ENCODE results near the gene EPHA8.

EPHA8 gene

GRCh38 chr1:22562584-22563583 is at the start of gene EPHA8:
Gene EPHA8 (plus strand): TSS chr1:22563489. CDS start chr1:22563636, 147 bp downstream.
- H3K4me1 ChIP-seq (ENCODE audit: control insufficient read depth, insufficient read depth, low read length) = peaks cover 15% of the 10 kb centered on the region; the same call in 1 of the 2 replicates
- H3K27me3 ChIP-seq (ENCODE audit: control insufficient read depth, insufficient read depth, low read length) = peaks cover 69% of the 10 kb centered on the region
- peak within 1 kb of the TSS; percentile 58 for H3K4me3 ChIP-seq (ENCODE audit: low read depth, low read length)
- H3K36me3 ChIP-seq (ENCODE audit: control insufficient read depth, insufficient read depth, low read length) = no peaks in the 10 kb centered on the region
- no peaks in the 10 kb centered on the region for H3K9me3 ChIP-seq (ENCODE audit: control insufficient read depth, insufficient read depth, low read depth, low read length)
- H3K27ac ChIP-seq (ENCODE audit: low read depth, low read length) = no peak within 1 kb of the TSS
- H3K9ac ChIP-seq (ENCODE audit: low read length) = peak within 1 kb of the TSS; percentile 10

- H3K4me1 ChIP-seq (ENCODE audit: control insufficient read depth, insufficient read depth, low read length) = no peaks in the 10 kb centered on the region
- no peaks in the 10 kb centered on the region for H3K9me3 ChIP-seq (ENCODE audit: control insufficient read depth, insufficient read depth, low read depth, low read length)
- no peak overlapping the region for H3K9ac ChIP-seq (ENCODE audit: low read length)
- peaks cover 91% of the 10 kb centered on the region for H3K36me3 ChIP-seq (ENCODE audit: control insufficient read depth, insufficient read depth, low read length)
- no peak overlapping the region for H3K4me3 ChIP-seq (ENCODE audit: low read depth, low read length)
- H3K27me3 ChIP-seq (ENCODE audit: control insufficient read depth, insufficient read depth, low read length) = no peaks in the 10 kb centered on the region
- H3K27ac ChIP-seq (ENCODE audit: low read depth, low read length) = no peak overlapping the region
These were observed 46.2 kb upstream of the EPHA8 start for GRCh38 chr1:22516906-22517571.

GRCh38 chr1:22517956-22518355 is 45.3 kb upstream of the EPHA8 start:
- Histone ChIP-seq H3K9ac (ENCODE audit: low read length) (no peak overlapping the region), H3K9me3 (ENCODE audit: control insufficient read depth, insufficient read depth, low read depth, low read length) (no peaks in the 10 kb centered on the region), H3K4me1 (ENCODE audit: control insufficient read depth, insufficient read depth, low read length) (no peaks in the 10 kb centered on the region), H3K27me3 (ENCODE audit: control insufficient read depth, insufficient read depth, low read length) (no peaks in the 10 kb centered on the region), H3K4me3 (ENCODE audit: low read depth, low read length) (no peak overlapping the region), H3K36me3 (ENCODE audit: control insufficient read depth, insufficient read depth, low read length) (peaks cover 88% of the 10 kb centered on the region), H3K27ac (ENCODE audit: low read depth, low read length) (no peak overlapping the region)

- no peak overlapping the region for H3K27ac ChIP-seq (ENCODE audit: low read depth, low read length)
- H3K4me3 ChIP-seq (ENCODE audit: low read depth, low read length) = no peak overlapping the region
- H3K27me3 ChIP-seq (ENCODE audit: control insufficient read depth, insufficient read depth, low read length) = no peaks in the 10 kb centered on the region
- H3K9ac ChIP-seq (ENCODE audit: low read length) = no peak overlapping the region
- no peaks in the 10 kb centered on the region for H3K9me3 ChIP-seq (ENCODE audit: control insufficient read depth, insufficient read depth, low read depth, low read length)
- peaks cover 87% of the 10 kb centered on the region for H3K36me3 ChIP-seq (ENCODE audit: control insufficient read depth, insufficient read depth, low read length)
- no peaks in the 10 kb centered on the region for H3K4me1 ChIP-seq (ENCODE audit: control insufficient read depth, insufficient read depth, low read length)
These were observed 44.9 kb upstream of the EPHA8 start for GRCh38 chr1:22518379-22518778.

GRCh38 chr1:22520871-22521270 is 42.4 kb upstream of the EPHA8 start:
- H3K27ac ChIP-seq (ENCODE audit: low read depth, low read length) = no peak overlapping the region
- no peaks in the 10 kb centered on the region for H3K4me1 ChIP-seq (ENCODE audit: control insufficient read depth, insufficient read depth, low read length)
- no peaks in the 10 kb centered on the region for H3K27me3 ChIP-seq (ENCODE audit: control insufficient read depth, insufficient read depth, low read length)
- H3K36me3 ChIP-seq (ENCODE audit: control insufficient read depth, insufficient read depth, low read length) = peaks cover 89% of the 10 kb centered on the region
- H3K4me3 ChIP-seq (ENCODE audit: low read depth, low read length) = no peak overlapping the region
- H3K9me3 ChIP-seq (ENCODE audit: control insufficient read depth, insufficient read depth, low read depth, low read length) = no peaks in the 10 kb centered on the region
- no peak overlapping the region for H3K9ac ChIP-seq (ENCODE audit: low read length)

- no peaks in the 10 kb centered on the region for H3K9me3 ChIP-seq (ENCODE audit: control insufficient read depth, insufficient read depth, low read depth, low read length)
- no peak overlapping the region for H3K9ac ChIP-seq (ENCODE audit: low read length)
- no peaks in the 10 kb centered on the region for H3K4me1 ChIP-seq (ENCODE audit: control insufficient read depth, insufficient read depth, low read length)
- no peak overlapping the region for H3K27ac ChIP-seq (ENCODE audit: low read depth, low read length)
- H3K4me3 ChIP-seq (ENCODE audit: low read depth, low read length) = no peak overlapping the region
- no peaks in the 10 kb centered on the region for H3K27me3 ChIP-seq (ENCODE audit: control insufficient read depth, insufficient read depth, low read length)
- peaks cover 85% of the 10 kb centered on the region for H3K36me3 ChIP-seq (ENCODE audit: control insufficient read depth, insufficient read depth, low read length)
These were observed 41.6 kb upstream of the EPHA8 start for GRCh38 chr1:22521692-22522091.

- Histone ChIP-seq H3K36me3 (ENCODE audit: control insufficient read depth, insufficient read depth, low read length) (peaks cover 84% of the 10 kb centered on the region), H3K27ac (ENCODE audit: low read depth, low read length) (no peak overlapping the region), H3K9ac (ENCODE audit: low read length) (no peak overlapping the region), H3K4me1 (ENCODE audit: control insufficient read depth, insufficient read depth, low read length) (no peaks in the 10 kb centered on the region), H3K4me3 (ENCODE audit: low read depth, low read length) (no peak overlapping the region), H3K9me3 (ENCODE audit: control insufficient read depth, insufficient read depth, low read depth, low read length) (no peaks in the 10 kb centered on the region), H3K27me3 (ENCODE audit: control insufficient read depth, insufficient read depth, low read length) (no peaks in the 10 kb centered on the region)
These were observed 41.0 kb upstream of the EPHA8 start for GRCh38 chr1:22522221-22522743.

GRCh38 chr1:22524481-22524880 is 38.8 kb upstream of the EPHA8 start:
- H3K4me1 ChIP-seq (ENCODE audit: control insufficient read depth, insufficient read depth, low read length) = no peaks in the 10 kb centered on the region
- H3K36me3 ChIP-seq (ENCODE audit: control insufficient read depth, insufficient read depth, low read length) = peaks cover 62% of the 10 kb centered on the region
- no peak overlapping the region for H3K9ac ChIP-seq (ENCODE audit: low read length)

GRCh38 chr1:22525211-22525610 is 38.1 kb upstream of the EPHA8 start:
- Histone ChIP-seq H3K4me1 (ENCODE audit: control insufficient read depth, insufficient read depth, low read length) (no peaks in the 10 kb centered on the region), H3K4me3 (ENCODE audit: low read depth, low read length) (no peak overlapping the region), H3K27ac (ENCODE audit: low read depth, low read length) (no peak overlapping the region), H3K9ac (ENCODE audit: low read length) (no peak overlapping the region), H3K36me3 (ENCODE audit: control insufficient read depth, insufficient read depth, low read length) (peaks cover 54% of the 10 kb centered on the region), H3K27me3 (ENCODE audit: control insufficient read depth, insufficient read depth, low read length) (no peaks in the 10 kb centered on the region), H3K9me3 (ENCODE audit: control insufficient read depth, insufficient read depth, low read depth, low read length) (no peaks in the 10 kb centered on the region)

More at GRCh38 chr1:22524481-22524880, 38.8 kb upstream of the EPHA8 start:
- Histone ChIP-seq H3K4me3 (ENCODE audit: low read depth, low read length) (no peak overlapping the region), H3K27me3 (ENCODE audit: control insufficient read depth, insufficient read depth, low read length) (no peaks in the 10 kb centered on the region), H3K9me3 (ENCODE audit: control insufficient read depth, insufficient read depth, low read depth, low read length) (no peaks in the 10 kb centered on the region), H3K27ac (ENCODE audit: low read depth, low read length) (no peak overlapping the region)

- peaks cover 51% of the 10 kb centered on the region for H3K36me3 ChIP-seq (ENCODE audit: control insufficient read depth, insufficient read depth, low read length)
These were observed 37.6 kb upstream of the EPHA8 start for GRCh38 chr1:22525646-22526045.

GRCh38 chr1:22526098-22526497 is 37.2 kb upstream of the EPHA8 start:
- Histone ChIP-seq H3K36me3 (ENCODE audit: control insufficient read depth, insufficient read depth, low read length) (peaks cover 47% of the 10 kb centered on the region), H3K4me1 (ENCODE audit: control insufficient read depth, insufficient read depth, low read length) (no peaks in the 10 kb centered on the region), H3K27me3 (ENCODE audit: control insufficient read depth, insufficient read depth, low read length) (no peaks in the 10 kb centered on the region), H3K27ac (ENCODE audit: low read depth, low read length) (no peak overlapping the region), H3K9ac (ENCODE audit: low read length) (no peak overlapping the region), H3K9me3 (ENCODE audit: control insufficient read depth, insufficient read depth, low read depth, low read length) (no peaks in the 10 kb centered on the region), H3K4me3 (ENCODE audit: low read depth, low read length) (no peak overlapping the region)

More at GRCh38 chr1:22525646-22526045, 37.6 kb upstream of the EPHA8 start:
- no peaks in the 10 kb centered on the region for H3K9me3 ChIP-seq (ENCODE audit: control insufficient read depth, insufficient read depth, low read depth, low read length)
- H3K4me3 ChIP-seq (ENCODE audit: low read depth, low read length) = no peak overlapping the region
- H3K27me3 ChIP-seq (ENCODE audit: control insufficient read depth, insufficient read depth, low read length) = no peaks in the 10 kb centered on the region
- no peak overlapping the region for H3K27ac ChIP-seq (ENCODE audit: low read depth, low read length)
- H3K9ac ChIP-seq (ENCODE audit: low read length) = no peak overlapping the region
- H3K4me1 ChIP-seq (ENCODE audit: control insufficient read depth, insufficient read depth, low read length) = no peaks in the 10 kb centered on the region

All from HUES6 (cell line).